HepG2 (cell line): ENCODE results near the gene ZWILCH. TPM values are rescaled to one million over a fixed set of nuclear protein-coding genes. Genes with fewer than 3 reads are reported as not detected.

ENCODE experiments used
- ATAC-seq: fragments of 200-7000 bp; cut with Tn5 transposase; 3 replicates; pipeline ENCODE4 v1.9.1; 2020; ENCODE audit warnings: mild to moderate bottlenecking, moderate library complexity
- BruUV-seq: library from RNA; stranded (reverse); fragments of 400-500 nt; replicated peaks from 2 replicates; lab custom pipeline; 2021; lab: Mats Ljungman, UMichigan
- CTCF ChIA-PET: fragments of 300-600 bp; formaldehyde crosslinking; extraction: SDS; loops from one replicate; lab custom pipeline; 2021; ENCODE audit warnings: low total read pairs, inconsistent platforms, low intra/inter-chr PET ratio; lab: Yijun Ruan, JAX
- POLR2A ChIA-PET: fragments of 350-600 bp; sonication (Branson Sonifier 250); formaldehyde crosslinking; loops from one replicate; lab custom pipeline; 2020; ENCODE audit warnings: antibody characterized with exemption, inconsistent platforms; lab: Yijun Ruan, JAX
- DNase-seq: peaks from one replicate; pipeline ENCODE4 v3.0.0-alpha.2; 2015; ENCODE audit warnings: low spot score
- FAIRE-seq: peaks from 3 replicates; lab custom pipeline; 2011; peaks lifted over from hg19 to GRCh38; lab: Jason Lieb, UNC
- H2AFZ ChIP-seq: one replicate; pipeline ENCODE4 v1.6.1; 2011; ENCODE audit warnings: low read length, inconsistent platforms
- H3K27ac ChIP-seq: fragments of 300-600 bp; 3 replicates; pipeline ENCODE4 v1.8.0; 2011; ENCODE audit warnings: mixed run types, mild to moderate bottlenecking, mixed read lengths, low read length, inconsistent platforms; ENCODE audit not compliant: insufficient read depth; ENCODE audit errors: extremely low read length
- H3K27me3 ChIP-seq, 2 experiments: fragments of 200-600 bp in 1 of 2; 2 replicates in 1 of 2; 3 replicates in 1 of 2; pipeline versions ENCODE4 v1.6.0 to v1.8.0; 2011; ENCODE audit warnings: low read length in 2 of 2, mild to moderate bottlenecking in 2 of 2, moderate library complexity in 2 of 2, inconsistent platforms in 1 of 2; ENCODE audit not compliant: insufficient read depth in 2 of 2, control insufficient read depth in 1 of 2
- H3K36me3 ChIP-seq, 2 experiments: fragments of 200-600 bp in 1 of 2; replicated peaks in 1 of 2; 2 replicates in 1 of 2; 3 replicates in 1 of 2; pipeline versions ENCODE4 v1.5.1 to v1.8.0; 2011; ENCODE audit warnings: low read length in 2 of 2, inconsistent platforms in 1 of 2; ENCODE audit not compliant: insufficient read depth in 2 of 2, control insufficient read depth in 1 of 2
- H3K4me1 ChIP-seq: 2 replicates; pipeline ENCODE4 v1.5.1; 2012; ENCODE audit warnings: low read length, inconsistent platforms; ENCODE audit not compliant: insufficient read depth
- H3K4me2 ChIP-seq: 2 replicates; pipeline ENCODE4 v1.6.0; 2011; ENCODE audit warnings: low read depth, low read length, inconsistent platforms
- H3K4me3 ChIP-seq, 3 experiments: fragments of 200-600 bp in 1 of 3; sonication (generic), shearing (Covaris generic) in 1 of 3; replicated peaks in 1 of 3; 2 replicates each; pipeline ENCODE4 v1.5.1; 2011 to 2016; ENCODE audit warnings: low read length in 3 of 3, inconsistent platforms in 2 of 3, low read depth in 2 of 3, mild to moderate bottlenecking in 2 of 3, control low read depth in 1 of 3, mixed read lengths in 1 of 3; ENCODE audit not compliant: insufficient read depth in 1 of 3
- H3K79me2 ChIP-seq: one replicate; pipeline ENCODE4 v1.6.1; 2011; ENCODE audit warnings: low read length, inconsistent platforms; ENCODE audit not compliant: insufficient read depth
- H3K9ac ChIP-seq: 2 replicates; pipeline ENCODE4 v1.6.0; 2011; ENCODE audit warnings: mild to moderate bottlenecking, low read depth, low read length, inconsistent platforms; ENCODE audit not compliant: insufficient read depth
- H3K9me3 ChIP-seq: 2 replicates; pipeline ENCODE4 v1.5.1; 2012; ENCODE audit warnings: mild to moderate bottlenecking, low read length
- H4K20me1 ChIP-seq: 2 replicates; pipeline ENCODE4 v1.6.0; 2011; ENCODE audit warnings: inconsistent platforms, mild to moderate bottlenecking, low read length, moderate library complexity; ENCODE audit not compliant: insufficient read depth
- CEBPG ChIP-seq: IDR thresholded peaks from 2 replicates; pipeline ENCODE4 v1.6.1; 2016
- DMAP1 ChIP-seq: IDR thresholded peaks from 2 replicates; pipeline ENCODE4 v1.6.1; 2016
- FLYWCH1 ChIP-seq: sonication (generic); formaldehyde crosslinking; IDR thresholded peaks from 2 replicates; pipeline ENCODE4 v1.8.1; 2023; ENCODE audit warnings: mild to moderate bottlenecking, missing genetic modification reagents
- FOXM1 ChIP-seq: sonication (generic); formaldehyde crosslinking; IDR thresholded peaks from 2 replicates; pipeline ENCODE4 v1.5.0; 2020; ENCODE audit warnings: missing genetic modification reagents
- HNRNPK ChIP-seq: fragments of 200-400 bp; formaldehyde crosslinking; IDR thresholded peaks from 2 replicates; pipeline ENCODE4 v1.6.1; 2018; ENCODE audit warnings: low read length, low read depth, moderate library complexity, mild to moderate bottlenecking; ENCODE audit not compliant: poor library complexity, severe bottlenecking
- MAFK ChIP-seq, 2 experiments: IDR thresholded peaks in 1 of 2; conservative IDR thresholded peaks in 1 of 2; 2 replicates each; pipeline ENCODE4 v1.6.1; 2011; ENCODE audit warnings: improper control_type of control experiment in 2 of 2, low read length in 2 of 2
- MLLT10 ChIP-seq: sonication (generic); formaldehyde crosslinking; IDR thresholded peaks from 2 replicates; pipeline ENCODE4 v1.4.0; 2020; ENCODE audit warnings: missing genetic modification reagents
- MTA3 ChIP-seq: sonication (generic); formaldehyde crosslinking; IDR thresholded peaks from 2 replicates; pipeline ENCODE4 v1.4.0; 2020; ENCODE audit warnings: missing genetic modification reagents
- PATZ1 ChIP-seq: sonication (generic); formaldehyde crosslinking; IDR thresholded peaks from 2 replicates; pipeline ENCODE4 v1.4.0; 2020; ENCODE audit warnings: missing genetic modification reagents
- PCBP1 ChIP-seq: fragments of 200-400 bp; formaldehyde crosslinking; IDR thresholded peaks from 2 replicates; pipeline ENCODE4 v1.6.1; 2017; ENCODE audit warnings: mild to moderate bottlenecking, low read depth, low read length, borderline replicate concordance
- RBM22 ChIP-seq: fragments of 200-400 bp; formaldehyde crosslinking; optimal IDR thresholded peaks from 2 replicates; pipeline ENCODE3; 2017; ENCODE audit warnings: mild to moderate bottlenecking, low read length, moderate library complexity
- SAFB2 ChIP-seq: sonication (generic); formaldehyde crosslinking; IDR thresholded peaks from 2 replicates; pipeline ENCODE4 v1.5.1; 2020; ENCODE audit warnings: missing genetic modification reagents, low read depth, mild to moderate bottlenecking, borderline replicate concordance
- SUZ12 ChIP-seq: fragments of 150-350 bp; IDR thresholded peaks from 2 replicates; pipeline ENCODE4 v1.6.1; 2014; ENCODE audit warnings: low read depth, low read length
- TGIF2 ChIP-seq: IDR thresholded peaks from 2 replicates; pipeline ENCODE4 v1.6.1; 2016; ENCODE audit warnings: control low read depth, missing compliant biosample characterization
- ZNF232 ChIP-seq: sonication (generic); formaldehyde crosslinking; IDR thresholded peaks from 2 replicates; pipeline ENCODE4 v1.4.0; 2020; ENCODE audit warnings: missing genetic modification reagents, borderline replicate concordance
- ZNF256 ChIP-seq: sonication (generic); formaldehyde crosslinking; conservative IDR thresholded peaks from 2 replicates; pipeline ENCODE4 v1.4.0; 2020; ENCODE audit warnings: missing genetic modification reagents
- ZNF280B ChIP-seq: sonication (generic); formaldehyde crosslinking; IDR thresholded peaks from 2 replicates; pipeline ENCODE4 v1.5.0; 2020; ENCODE audit warnings: missing genetic modification reagents, mild to moderate bottlenecking, borderline replicate concordance
- ZNF501 ChIP-seq: sonication (generic); formaldehyde crosslinking; IDR thresholded peaks from 2 replicates; pipeline ENCODE4 v1.5.1; 2020; ENCODE audit warnings: mild to moderate bottlenecking, moderate library complexity, missing genetic modification reagents
- ZNF607 ChIP-seq: sonication (generic); formaldehyde crosslinking; IDR thresholded peaks from 2 replicates; pipeline ENCODE4 v1.5.1; 2020; ENCODE audit warnings: missing genetic modification reagents, mild to moderate bottlenecking, borderline replicate concordance
- WGBS: methylation state at CpG from one replicate; pipeline ENCODE4 v1.1.6; 2017; ENCODE audit warnings: low lambda C conversion rate; 5-methylcytosine and 5-hydroxymethylcytosine counted together
- in situ Hi-C: cut with HindIII; loops from 2 replicates; pipeline ENCODE4 v1.10.0; 2017; ENCODE audit warnings: low pct_unique_long_range_greater_than_20kb; ENCODE audit not compliant: extremely low pct_ligation_motif_present
- intact Hi-C: fragments of 100-400 bp; cut with micrococcal nuclease; formaldehyde crosslinking; loops from one replicate; pipeline ENCODE4 v1.10.0; 2022; ENCODE audit not compliant: unreplicated experiment
- polyA plus RNA-seq, 8 experiments: library from polyadenylated mRNA; depleted of rRNA in 3 of 8; stranded (reverse) in 7 of 8; unstranded in 1 of 8; fragments of >200 nt; fragmentation: Illumina TruSeq in 4 of 8; extraction: Trizol in 4 of 8; gene quantifications; 2 replicates each; pipeline versions ENCODE4 v1.2.1 to v1.2.3, GENCODE V29; 2011 to 2016; ENCODE audit warnings: low read depth in 4 of 8, missing spikeins in 1 of 8, mixed read lengths in 1 of 8; ENCODE audit not compliant: insufficient read depth in 1 of 8
- total RNA-seq, 5 experiments: library from RNA; depleted of rRNA; stranded (reverse); fragments of >200 nt; fragmentation: Illumina TruSeq; extraction: Trizol; gene quantifications; 2 replicates each; pipeline ENCODE4 v1.2.3, GENCODE V29; 2016; ENCODE audit warnings: low read depth in 1 of 5

ZWILCH gene
- total and polyA plus RNA-seq, 2 of the 13 experiments (the other 11 are each of a cell fraction or from before 2014, with no cell fraction given): 9.5 to 27.8 TPM

GRCh38 chr15:66581972-66582537, 76.9 kb downstream of the ZWILCH start (continued):
- peak; percentile 13; the same call in 1 of the 2 replicates for TF ChIP-seq PATZ1 (CRISPR knock-in tag)
- 0 out of 2 replicates have a peak, but pooled peaks have one; percentile 23 for TF ChIP-seq CEBPG (CRISPR knock-in tag)
- TF ChIP-seq TGIF2: 0 out of 2 replicates have a peak, but pooled peaks have one; percentile 31
- peak; percentile 54; the same call in 1 of the 2 replicates for TF ChIP-seq DMAP1 (CRISPR knock-in tag)

GRCh38 chr15:66586155-66586976, 81.2 kb downstream of the ZWILCH start:
- FAIRE-seq: no peak
- H3K27me3 ChIP-seq: no peaks in the 10 kb centered on the region
- no peak overlapping the region for H3K4me2 ChIP-seq
- no peak overlapping the region for H2AFZ ChIP-seq
- no peaks in the 10 kb centered on the region for H4K20me1 ChIP-seq
- no peaks in the 10 kb centered on the region for H3K9me3 ChIP-seq
- no peak overlapping the region for H3K27ac ChIP-seq
- DNase-seq: no peak
- intact Hi-C loops (no loop called here), in situ Hi-C loops (no loop called here)
- ATAC-seq: peak; percentile 40; the same call in 1 of the 3 replicates
- peaks cover 51% of the 10 kb centered on the region for H3K4me1 ChIP-seq
- peaks cover 4% of the 10 kb centered on the region for H3K79me2 ChIP-seq
- 73% methylated on average over 14 of the region's 17 CpGs for WGBS
- CTCF ChIA-PET: no interaction called here
- no peak overlapping the region for H3K4me3 ChIP-seq
- H3K9ac ChIP-seq: no peak overlapping the region
- POLR2A ChIA-PET: no interaction called here
- no TSS peak for BruUV-seq
- no peaks in the 10 kb centered on the region for H3K36me3 ChIP-seq
- TF ChIP-seq FOXM1 (CRISPR knock-in tag) (no peak), FLYWCH1 (no peak), HNRNPK (peak; percentile 45), ZNF501 (no peak), ZNF232 (no peak), MLLT10 (no peak), SUZ12 (no peak), MTA3 (no peak), ZNF280B (CRISPR knock-in tag) (0 out of 2 replicates have a peak, but pooled peaks have one; percentile 20), RBM22 (no peak), SAFB2 (no peak), ZNF256 (CRISPR knock-in tag) (no peak), MAFK (conservative IDR thresholded peaks at IDR 0.05 in 1 of 2, IDR thresholded peaks at IDR 0.05 in 1 of 2; ENCODE audit: low read length in 2 of 2) (peak in 1 of 2 experiments; percentile 14; a peak in 1 of 4 replicates), PCBP1 (0 out of 2 replicates have a peak, but pooled peaks have one; percentile 24), ZNF607 (CRISPR knock-in tag) (no peak)
